ENCODE measurements around the gene POU2AF1. TPM values are rescaled to one million over a fixed set of nuclear protein-coding genes. Genes with fewer than 3 reads are reported as not detected.
A peak's percentile ranks its signal among the peaks of the same experiment; 100 is the strongest.

The POU2AF1 gene
- total and polyA plus RNA-seq, 2 of the 13 experiments (the other 11 are each of a cell fraction or from before 2014, with no cell fraction given), result 1.9 to 3.6 TPM

DNA sequence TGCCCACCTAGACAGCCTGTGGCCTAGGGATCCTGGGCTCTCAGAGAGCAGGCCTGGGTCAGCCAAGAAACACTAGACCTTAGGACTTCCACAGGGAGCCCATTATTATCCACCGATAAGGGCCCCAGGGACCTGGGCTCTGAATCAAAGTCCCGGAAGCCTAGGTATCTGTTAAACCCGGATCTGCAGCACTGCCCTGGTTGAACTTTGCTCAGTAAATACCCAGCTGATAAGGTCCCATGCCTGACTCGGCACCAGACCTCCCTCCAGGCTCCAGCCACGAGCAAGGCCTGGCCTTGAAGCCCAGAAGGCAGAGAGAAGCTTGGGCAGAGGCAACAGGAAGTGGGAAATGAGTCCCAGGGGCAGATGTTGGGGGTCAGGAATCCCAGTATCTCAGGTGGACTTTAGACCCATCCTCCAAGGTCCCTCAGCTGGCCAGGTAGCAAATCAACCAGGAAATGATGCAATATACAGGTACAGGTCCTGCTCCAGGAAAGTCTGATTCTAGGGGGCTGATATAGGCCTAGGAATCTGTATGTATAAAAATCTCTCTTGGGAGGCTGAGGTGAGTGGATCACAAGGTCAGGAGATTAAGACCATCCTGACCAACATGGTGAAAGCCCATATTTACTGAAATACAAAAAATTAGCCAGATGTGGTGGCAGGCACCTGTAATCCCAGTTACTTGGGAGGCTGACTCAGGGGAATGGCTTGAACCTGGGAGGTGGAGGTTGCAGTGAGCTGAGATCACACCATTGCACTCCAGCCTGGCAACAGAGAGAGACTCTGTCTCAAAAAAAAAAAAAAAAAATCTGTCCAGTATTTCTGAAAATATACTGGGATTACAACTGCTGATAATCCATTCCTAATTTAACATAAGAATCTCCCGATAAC is 18.7 kb downstream of the POU2AF1 start (continued):
- TF ChIP-seq ZNF333 (CRISPR knock-in tag; IDR thresholded peaks at IDR 0.05; ENCODE audit: borderline replicate concordance) (no peak), NCOA5 (CRISPR knock-in tag; IDR thresholded peaks at IDR 0.05) (peak; percentile 94), KMT2B (CRISPR knock-in tag; IDR thresholded peaks at IDR 0.05) (peak; percentile 71), LCORL (IDR thresholded peaks at IDR 0.05) (no peak), LCORL (CRISPR knock-in tag; IDR thresholded peaks at IDR 0.05) (peak; percentile 96), HNRNPUL1 (IDR thresholded peaks at IDR 0.05; ENCODE audit: low read depth, low read length) (no peak), NFATC3 (CRISPR knock-in tag; IDR thresholded peaks at IDR 0.05) (no peak; the same call in 1 of the 2 replicates), HOXA9 (CRISPR knock-in tag; IDR thresholded peaks at IDR 0.05; ENCODE audit: borderline replicate concordance) (no peak), ZNF713 (CRISPR knock-in tag; IDR thresholded peaks at IDR 0.05) (no peak), ZEB1 (IDR thresholded peaks at IDR 0.05; ENCODE audit: insufficient replicate concordance, low read depth) (no peak), ZNF230 (CRISPR knock-in tag; IDR thresholded peaks at IDR 0.05) (no peak; the same call in 1 of the 2 replicates), HMG20A (CRISPR knock-in tag; IDR thresholded peaks at IDR 0.05; ENCODE audit: borderline replicate concordance) (peak; percentile 94; the same call in 1 of the 2 replicates), SMC3 (IDR thresholded peaks at IDR 0.05; ENCODE audit: low read length) (no peak; the same call in none of the 2 replicates), ZNF430 (CRISPR knock-in tag; IDR thresholded peaks at IDR 0.05) (peak; percentile 97), TARDBP (CRISPR knock-in tag; IDR thresholded peaks at IDR 0.05) (peak; percentile 95), ZNF607 (CRISPR knock-in tag; IDR thresholded peaks at IDR 0.05; ENCODE audit: borderline replicate concordance) (peak; percentile 94), ZNF780A (CRISPR knock-in tag; IDR thresholded peaks at IDR 0.05) (peak; percentile 67), SAP130 (CRISPR knock-in tag; IDR thresholded peaks at IDR 0.05; ENCODE audit: low read depth) (peak; percentile 87)
- TF ChIP-seq, protein P1, sequence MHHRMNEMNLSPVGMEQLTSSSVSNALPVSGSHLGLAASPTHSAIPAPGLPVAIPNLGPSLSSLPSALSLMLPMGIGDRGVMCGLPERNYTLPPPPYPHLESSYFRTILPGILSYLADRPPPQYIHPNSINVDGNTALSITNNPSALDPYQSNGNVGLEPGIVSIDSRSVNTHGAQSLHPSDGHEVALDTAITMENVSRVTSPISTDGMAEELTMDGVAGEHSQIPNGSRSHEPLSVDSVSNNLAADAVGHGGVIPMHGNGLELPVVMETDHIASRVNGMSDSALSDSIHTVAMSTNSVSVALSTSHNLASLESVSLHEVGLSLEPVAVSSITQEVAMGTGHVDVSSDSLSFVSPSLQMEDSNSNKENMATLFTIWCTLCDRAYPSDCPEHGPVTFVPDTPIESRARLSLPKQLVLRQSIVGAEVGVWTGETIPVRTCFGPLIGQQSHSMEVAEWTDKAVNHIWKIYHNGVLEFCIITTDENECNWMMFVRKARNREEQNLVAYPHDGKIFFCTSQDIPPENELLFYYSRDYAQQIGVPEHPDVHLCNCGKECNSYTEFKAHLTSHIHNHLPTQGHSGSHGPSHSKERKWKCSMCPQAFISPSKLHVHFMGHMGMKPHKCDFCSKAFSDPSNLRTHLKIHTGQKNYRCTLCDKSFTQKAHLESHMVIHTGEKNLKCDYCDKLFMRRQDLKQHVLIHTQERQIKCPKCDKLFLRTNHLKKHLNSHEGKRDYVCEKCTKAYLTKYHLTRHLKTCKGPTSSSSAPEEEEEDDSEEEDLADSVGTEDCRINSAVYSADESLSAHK (CRISPR knock-in tag; IDR thresholded peaks at IDR 0.05; ENCODE audit: borderline replicate concordance), result no peak
- TF ChIP-seq, protein P2, sequence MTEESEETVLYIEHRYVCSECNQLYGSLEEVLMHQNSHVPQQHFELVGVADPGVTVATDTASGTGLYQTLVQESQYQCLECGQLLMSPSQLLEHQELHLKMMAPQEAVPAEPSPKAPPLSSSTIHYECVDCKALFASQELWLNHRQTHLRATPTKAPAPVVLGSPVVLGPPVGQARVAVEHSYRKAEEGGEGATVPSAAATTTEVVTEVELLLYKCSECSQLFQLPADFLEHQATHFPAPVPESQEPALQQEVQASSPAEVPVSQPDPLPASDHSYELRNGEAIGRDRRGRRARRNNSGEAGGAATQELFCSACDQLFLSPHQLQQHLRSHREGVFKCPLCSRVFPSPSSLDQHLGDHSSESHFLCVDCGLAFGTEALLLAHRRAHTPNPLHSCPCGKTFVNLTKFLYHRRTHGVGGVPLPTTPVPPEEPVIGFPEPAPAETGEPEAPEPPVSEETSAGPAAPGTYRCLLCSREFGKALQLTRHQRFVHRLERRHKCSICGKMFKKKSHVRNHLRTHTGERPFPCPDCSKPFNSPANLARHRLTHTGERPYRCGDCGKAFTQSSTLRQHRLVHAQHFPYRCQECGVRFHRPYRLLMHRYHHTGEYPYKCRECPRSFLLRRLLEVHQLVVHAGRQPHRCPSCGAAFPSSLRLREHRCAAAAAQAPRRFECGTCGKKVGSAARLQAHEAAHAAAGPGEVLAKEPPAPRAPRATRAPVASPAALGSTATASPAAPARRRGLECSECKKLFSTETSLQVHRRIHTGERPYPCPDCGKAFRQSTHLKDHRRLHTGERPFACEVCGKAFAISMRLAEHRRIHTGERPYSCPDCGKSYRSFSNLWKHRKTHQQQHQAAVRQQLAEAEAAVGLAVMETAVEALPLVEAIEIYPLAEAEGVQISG (CRISPR knock-in tag; IDR thresholded peaks at IDR 0.05), result peak; percentile 88
- TF ChIP-seq, protein P3, sequence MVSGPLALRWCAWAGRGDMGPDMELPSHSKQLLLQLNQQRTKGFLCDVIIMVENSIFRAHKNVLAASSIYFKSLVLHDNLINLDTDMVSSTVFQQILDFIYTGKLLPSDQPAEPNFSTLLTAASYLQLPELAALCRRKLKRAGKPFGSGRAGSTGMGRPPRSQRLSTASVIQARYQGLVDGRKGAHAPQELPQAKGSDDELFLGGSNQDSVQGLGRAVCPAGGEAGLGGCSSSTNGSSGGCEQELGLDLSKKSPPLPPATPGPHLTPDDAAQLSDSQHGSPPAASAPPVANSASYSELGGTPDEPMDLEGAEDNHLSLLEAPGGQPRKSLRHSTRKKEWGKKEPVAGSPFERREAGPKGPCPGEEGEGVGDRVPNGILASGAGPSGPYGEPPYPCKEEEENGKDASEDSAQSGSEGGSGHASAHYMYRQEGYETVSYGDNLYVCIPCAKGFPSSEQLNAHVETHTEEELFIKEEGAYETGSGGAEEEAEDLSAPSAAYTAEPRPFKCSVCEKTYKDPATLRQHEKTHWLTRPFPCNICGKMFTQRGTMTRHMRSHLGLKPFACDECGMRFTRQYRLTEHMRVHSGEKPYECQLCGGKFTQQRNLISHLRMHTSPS (CRISPR knock-in tag; IDR thresholded peaks at IDR 0.05; ENCODE audit: low read depth), result peak; percentile 84
